HEK293 (cell line): Measurements from ENCODE around the gene BEST2.

Experiments
- CTCF ChIA-PET: fragments of 350-600 bp; formaldehyde crosslinking; extraction: SDS; loops from one replicate; lab custom pipeline; 2021; ENCODE audit warnings: antibody characterized with exemption; lab: Yijun Ruan, JAX
- POLR2A ChIA-PET: fragments of 300-600 bp; formaldehyde crosslinking; extraction: SDS; loops from one replicate; lab custom pipeline; 2020; ENCODE audit warnings: antibody characterized with exemption, inconsistent platforms; lab: Yijun Ruan, JAX
- H3K27ac ChIP-seq: fragments of 200-500 bp; sonication (Bioruptor generic); 2 replicates; pipeline ENCODE4 v1.5.1; 2014; ENCODE audit warnings: low read depth, low read length, control low read depth, inconsistent platforms; ENCODE audit errors: extremely low read depth
- H3K36me3 ChIP-seq, 2 experiments: fragments of 200-500 bp in 1 of 2; sonication (Bioruptor generic) in 1 of 2; 1 replicate in 1 of 2; 2 replicates in 1 of 2; pipeline ENCODE4 v1.5.1; 2014 to 2017; ENCODE audit warnings: inconsistent platforms in 2 of 2, low read length in 2 of 2; ENCODE audit not compliant: control insufficient read depth in 2 of 2, insufficient read depth in 1 of 2
- H3K4me1 ChIP-seq: fragments of 200-500 bp; sonication (Bioruptor generic); 2 replicates; pipeline ENCODE4 v1.5.1; 2014; ENCODE audit warnings: mild to moderate bottlenecking, low read length, inconsistent platforms; ENCODE audit not compliant: control insufficient read depth, insufficient read depth
- H3K4me3 ChIP-seq: 2 replicates; pipeline ENCODE4 v1.5.1; 2011; ENCODE audit warnings: low read depth, mild to moderate bottlenecking, control low read depth, low read length, moderate library complexity
- H3K9me3 ChIP-seq: fragments of 200-500 bp; sonication (Bioruptor generic); 2 replicates; pipeline ENCODE4 v1.5.1; 2014; ENCODE audit warnings: low read depth, low read length, inconsistent platforms; ENCODE audit not compliant: control insufficient read depth, insufficient read depth
- GLI2 ChIP-seq: fragments of 450-650 bp; formaldehyde crosslinking; IDR thresholded peaks from 2 replicates; pipeline ENCODE4; 2017; ENCODE audit warnings: missing biosample characterization, missing genetic modification characterization, low read depth, borderline replicate concordance
- GLIS1 ChIP-seq: fragments of 450-650 bp; formaldehyde crosslinking; IDR thresholded peaks from 2 replicates; pipeline ENCODE4 v1.5.1; 2016; ENCODE audit warnings: missing biosample characterization, missing genetic modification characterization
- IKZF3 ChIP-seq: fragments of 450-650 bp; IDR thresholded peaks from 2 replicates; pipeline ENCODE4 v1.5.0; 2018; ENCODE audit warnings: missing biosample characterization, mild to moderate bottlenecking, missing genetic modification characterization, moderate library complexity
- KLF17 ChIP-seq: fragments of 450-650 bp; formaldehyde crosslinking; IDR thresholded peaks from 2 replicates; pipeline ENCODE4 v1.5.1; 2016; ENCODE audit warnings: missing biosample characterization, missing genetic modification characterization
- KLF7 ChIP-seq: fragments of 450-650 bp; formaldehyde crosslinking; IDR thresholded peaks from 2 replicates; pipeline ENCODE4 v1.5.1; 2016; ENCODE audit warnings: missing biosample characterization, missing genetic modification characterization, borderline replicate concordance
- KLF8 ChIP-seq: fragments of 450-650 bp; formaldehyde crosslinking; IDR thresholded peaks from 2 replicates; pipeline ENCODE4 v1.5.1; 2016; ENCODE audit warnings: missing biosample characterization, missing genetic modification characterization
- KLF9 ChIP-seq: fragments of 450-650 bp; formaldehyde crosslinking; IDR thresholded peaks from 2 replicates; pipeline ENCODE4 v1.5.1; 2016; ENCODE audit warnings: missing biosample characterization, missing genetic modification characterization, low read depth
- OVOL3 ChIP-seq: fragments of 450-650 bp; formaldehyde crosslinking; IDR thresholded peaks from 2 replicates; pipeline ENCODE4 v1.5.1; 2016; ENCODE audit warnings: missing biosample characterization, missing genetic modification characterization
- PBX3 ChIP-seq: sonication (generic); formaldehyde crosslinking; IDR thresholded peaks from 2 replicates; pipeline ENCODE4 v1.8.1; 2022; ENCODE audit warnings: mild to moderate bottlenecking, moderate library complexity, missing genetic modification reagents
- PRDM10 ChIP-seq: fragments of 450-650 bp; formaldehyde crosslinking; IDR thresholded peaks from 2 replicates; pipeline ENCODE4 v1.5.1; 2016; ENCODE audit warnings: missing biosample characterization, missing genetic modification characterization
- SP3 ChIP-seq: fragments of 450-650 bp; formaldehyde crosslinking; IDR thresholded peaks from 2 replicates; pipeline ENCODE4 v1.5.1; 2016; ENCODE audit warnings: missing biosample characterization, missing genetic modification characterization
- WT1 ChIP-seq: fragments of 450-650 bp; formaldehyde crosslinking; IDR thresholded peaks from 2 replicates; pipeline ENCODE4 v1.5.1; 2016; ENCODE audit warnings: missing biosample characterization, missing genetic modification characterization
- YY2 ChIP-seq: fragments of 450-650 bp; formaldehyde crosslinking; IDR thresholded peaks from 2 replicates; pipeline ENCODE4 v1.5.1; 2016; ENCODE audit warnings: missing biosample characterization, missing genetic modification characterization
- ZBTB17 ChIP-seq: fragments of 450-650 bp; formaldehyde crosslinking; IDR thresholded peaks from 2 replicates; pipeline ENCODE4 v1.5.1; 2016; ENCODE audit warnings: missing biosample characterization, missing genetic modification characterization
- ZFHX2 ChIP-seq: fragments of 450-650 bp; formaldehyde crosslinking; conservative IDR thresholded peaks from 2 replicates; pipeline ENCODE4 v1.5.1; 2016; ENCODE audit warnings: missing biosample characterization, missing genetic modification characterization
- ZFP69B ChIP-seq: fragments of 450-650 bp; formaldehyde crosslinking; IDR thresholded peaks from 2 replicates; pipeline ENCODE4 v1.5.1; 2016; ENCODE audit warnings: missing biosample characterization, missing genetic modification characterization
- ZNF2 ChIP-seq: fragments of 450-650 bp; formaldehyde crosslinking; IDR thresholded peaks from 2 replicates; pipeline ENCODE4 v1.5.1; 2016; ENCODE audit warnings: missing biosample characterization, missing genetic modification characterization
- ZNF223 ChIP-seq: fragments of 450-650 bp; formaldehyde crosslinking; IDR thresholded peaks from 2 replicates; pipeline ENCODE4 v1.5.1; 2016; ENCODE audit warnings: missing biosample characterization, missing genetic modification characterization
- ZNF302 ChIP-seq: fragments of 450-650 bp; formaldehyde crosslinking; IDR thresholded peaks from 2 replicates; pipeline ENCODE4 v1.5.1; 2016; ENCODE audit warnings: missing biosample characterization, missing genetic modification characterization, low read depth
- ZNF394 ChIP-seq: fragments of 450-650 bp; formaldehyde crosslinking; IDR thresholded peaks from 2 replicates; pipeline ENCODE4 v1.5.1; 2016; ENCODE audit warnings: missing biosample characterization, missing genetic modification characterization, mild to moderate bottlenecking, moderate library complexity, borderline replicate concordance
- ZNF398 ChIP-seq: fragments of 450-650 bp; formaldehyde crosslinking; IDR thresholded peaks from 2 replicates; pipeline ENCODE4 v1.5.1; 2017; ENCODE audit warnings: missing biosample characterization, missing genetic modification characterization
- ZNF488 ChIP-seq: fragments of 450-650 bp; formaldehyde crosslinking; IDR thresholded peaks from 2 replicates; pipeline ENCODE4 v1.5.1; 2016; ENCODE audit warnings: missing biosample characterization, missing genetic modification characterization
- ZNF501 ChIP-seq: fragments of 450-650 bp; formaldehyde crosslinking; IDR thresholded peaks from 2 replicates; pipeline ENCODE4 v1.5.1; 2016; ENCODE audit warnings: missing biosample characterization, missing genetic modification characterization
- ZNF561 ChIP-seq: fragments of 450-650 bp; IDR thresholded peaks from 2 replicates; pipeline ENCODE4 v1.5.1; 2018; ENCODE audit warnings: missing biosample characterization, missing genetic modification characterization, borderline replicate concordance
- ZNF580 ChIP-seq: fragments of 450-650 bp; formaldehyde crosslinking; IDR thresholded peaks from 2 replicates; pipeline ENCODE4 v1.5.1; 2016; ENCODE audit warnings: missing biosample characterization, missing genetic modification characterization
- ZNF660 ChIP-seq: fragments of 450-650 bp; IDR thresholded peaks from 2 replicates; pipeline ENCODE4 v1.5.1; 2018; ENCODE audit warnings: missing biosample characterization, mild to moderate bottlenecking, missing genetic modification characterization
- ZNF791 ChIP-seq: fragments of 450-650 bp; formaldehyde crosslinking; IDR thresholded peaks from 2 replicates; pipeline ENCODE4 v1.5.1; 2016; ENCODE audit warnings: missing biosample characterization, missing genetic modification characterization
- ZSCAN23 ChIP-seq: fragments of 450-650 bp; formaldehyde crosslinking; IDR thresholded peaks from 2 replicates; pipeline ENCODE4 v1.5.1; 2016; ENCODE audit warnings: missing biosample characterization, missing genetic modification characterization
- ZSCAN30 ChIP-seq: fragments of 450-650 bp; IDR thresholded peaks from 2 replicates; pipeline ENCODE4 v1.5.1; 2018; ENCODE audit warnings: missing biosample characterization, mild to moderate bottlenecking, missing genetic modification characterization, moderate library complexity

BEST2 gene

GRCh38 chr19:12789904-12790619, 38.5 kb downstream of the BEST2 start:
- no peaks in the 10 kb centered on the region; a peak in 1 of 3 replicates for H3K36me3 ChIP-seq
- peak overlapping the region; percentile 30 for H3K4me3 ChIP-seq
- no peak overlapping the region; the same call in 1 of the 2 replicates for H3K27ac ChIP-seq
- H3K4me1 ChIP-seq, result peaks cover 21% of the 10 kb centered on the region
- no peaks in the 10 kb centered on the region for H3K9me3 ChIP-seq
- POLR2A ChIA-PET, result interaction anchor here (1.2 to 3.6 kb wide), 4 partner anchors 11 to 30 kb away, joined by 4 to 28 read pairs (median 18); partner anchors contain the start of genes PRDX2 and THSD8
- CTCF ChIA-PET, result interaction anchor here (1.5 to 11.8 kb wide), 5 partner anchors 13 to 30 kb away, joined by 6 to 234 read pairs (median 16); partner anchors contain the start of gene HOOK2
- TF ChIP-seq ZNF2 (tag by site-specific recombination), result peak; percentile 89
- no peak for TF ChIP-seq ZNF302
- TF ChIP-seq ZBTB17, result peak; percentile 94
- peak; percentile 88 for TF ChIP-seq SP3
- peak; percentile 91; the same call in 1 of the 2 replicates for TF ChIP-seq KLF7 (tag by site-specific recombination)
- TF ChIP-seq ZNF501, result peak; percentile 67
- peak; percentile 92 for TF ChIP-seq KLF8
- peak; percentile 71 for TF ChIP-seq WT1 (tag by site-specific recombination)
- TF ChIP-seq GLIS1 (tag by site-specific recombination), result peak; percentile 89
- peak; percentile 67; the same call in 1 of the 2 replicates for TF ChIP-seq ZNF394 (tag by site-specific recombination)
- TF ChIP-seq KLF17, result peak; percentile 95
- no peak for TF ChIP-seq OVOL3 (tag by site-specific recombination)
- peak; percentile 88 for TF ChIP-seq IKZF3 (tag by site-specific recombination)
- TF ChIP-seq ZNF580 (tag by site-specific recombination), result no peak
- TF ChIP-seq ZNF660 (tag by site-specific recombination), result peak; percentile 76; the same call in 1 of the 2 replicates
- TF ChIP-seq ZNF488 (tag by site-specific recombination), result no peak
- peak; percentile 94 for TF ChIP-seq ZSCAN30 (tag by site-specific recombination)
- TF ChIP-seq PRDM10, result peak; percentile 100
- no peak for TF ChIP-seq GLI2 (tag by site-specific recombination)
- no peak for TF ChIP-seq ZNF791 (tag by site-specific recombination)
- peak; percentile 64 for TF ChIP-seq KLF9
- peak; percentile 72 for TF ChIP-seq ZNF398 (tag by site-specific recombination)
- TF ChIP-seq YY2, result 0 out of 2 replicates have a peak, but pooled peaks have one; percentile 52
- TF ChIP-seq ZNF561, result peak; percentile 100
- TF ChIP-seq ZFP69B, result peak; percentile 43; the same call in 1 of the 2 replicates
- 0 out of 2 replicates have a peak, but pooled peaks have one; percentile 29 for TF ChIP-seq ZSCAN23
- TF ChIP-seq ZNF223 (tag by site-specific recombination), result no peak
- peak; percentile 76 for TF ChIP-seq ZFHX2 (tag by site-specific recombination)
- no peak for TF ChIP-seq PBX3 (CRISPR knock-in tag)
